Liver (tissue), 9 donors: ENCODE measurements around the gene SCN4A. TPM values are rescaled to one million over a fixed set of nuclear protein-coding genes. Genes with fewer than 3 reads are reported as not detected.

ENCODE experiments used
- DNase-seq: peaks from one replicate; pipeline ENCODE4 v3.0.0-alpha.2; 2017; ENCODE audit warnings: low spot score
- H3K27ac ChIP-seq, 2 donors: one replicate each; pipeline ENCODE4 v1.7.0; 2013; ENCODE audit warnings: inconsistent platforms in 2 of 2, low read length in 2 of 2, control low read depth in 1 of 2, low read depth in 1 of 2, mild to moderate bottlenecking in 1 of 2
- H3K27me3 ChIP-seq, 4 donors: one replicate each; pipeline versions ENCODE4 v1.6.1 to v1.7.0; 2013; ENCODE audit warnings: low read length in 3 of 4, inconsistent platforms in 1 of 4, mild to moderate bottlenecking in 1 of 4, moderate library complexity in 1 of 4; ENCODE audit not compliant: control insufficient read depth in 4 of 4, insufficient read depth in 4 of 4
- H3K36me3 ChIP-seq, 4 donors: one replicate each; pipeline versions ENCODE4 v1.6.1 to v1.7.0; 2013; ENCODE audit warnings: low read length in 3 of 4, mild to moderate bottlenecking in 3 of 4, low read depth in 1 of 4, moderate library complexity in 1 of 4; ENCODE audit not compliant: control insufficient read depth in 4 of 4, insufficient read depth in 3 of 4
- H3K4me1 ChIP-seq, 4 donors: one replicate each; pipeline versions ENCODE4 v1.6.1 to v1.7.0; 2013; ENCODE audit warnings: low read length in 3 of 4, mild to moderate bottlenecking in 3 of 4, moderate library complexity in 1 of 4; ENCODE audit not compliant: control insufficient read depth in 4 of 4, insufficient read depth in 4 of 4
- H3K4me3 ChIP-seq, 3 donors: one replicate each; pipeline versions ENCODE4 v1.6.1 to v1.7.0; 2013; ENCODE audit warnings: low read length in 3 of 3, control low read depth in 1 of 3, low read depth in 1 of 3, mild to moderate bottlenecking in 1 of 3
- H3K9ac ChIP-seq, 2 donors: one replicate each; pipeline ENCODE4 v1.7.0; 2013; ENCODE audit warnings: low read length in 2 of 2, mild to moderate bottlenecking in 2 of 2, moderate library complexity in 2 of 2, control low read depth in 1 of 2, low read depth in 1 of 2
- H3K9me3 ChIP-seq, 4 donors: one replicate each; pipeline versions ENCODE4 v1.6.1 to v1.7.0; 2013; ENCODE audit warnings: low read length in 3 of 4; ENCODE audit not compliant: control insufficient read depth in 4 of 4
- EGR1 ChIP-seq, 2 donors: IDR thresholded peaks; 2 replicates each; pipeline ENCODE4 v1.6.1; 2016 to 2018; ENCODE audit warnings: antibody characterized with exemption in 2 of 2, low read depth in 2 of 2
- FOXA1 ChIP-seq: IDR thresholded peaks from 2 replicates; pipeline ENCODE4 v1.6.1; 2016; ENCODE audit warnings: antibody characterized with exemption
- FOXA2 ChIP-seq: IDR thresholded peaks from 2 replicates; pipeline ENCODE4 v1.6.1; 2016; ENCODE audit warnings: antibody characterized with exemption
- HNF4A ChIP-seq, 2 donors: conservative IDR thresholded peaks; 2 replicates each; pipeline ENCODE4 v1.6.1; 2016; ENCODE audit warnings: antibody characterized with exemption in 2 of 2, mild to moderate bottlenecking in 2 of 2
- HNF4G ChIP-seq: IDR thresholded peaks from 2 replicates; pipeline ENCODE4 v1.6.1; 2016; ENCODE audit warnings: antibody characterized with exemption
- JUND ChIP-seq, 2 donors: IDR thresholded peaks; 2 replicates each; pipeline ENCODE4 v1.6.1; 2016; ENCODE audit warnings: antibody characterized with exemption in 2 of 2
- RAD21 ChIP-seq, 2 donors: IDR thresholded peaks; 2 replicates each; pipeline ENCODE4 v1.6.1; 2016; ENCODE audit warnings: antibody characterized with exemption in 2 of 2, mild to moderate bottlenecking in 2 of 2
- RXRA ChIP-seq, 2 donors: IDR thresholded peaks; 2 replicates each; pipeline ENCODE4 v1.6.1; 2017 to 2018; ENCODE audit warnings: antibody characterized with exemption in 2 of 2, mild to moderate bottlenecking in 1 of 2
- SP1 ChIP-seq: IDR thresholded peaks from 2 replicates; pipeline ENCODE4 v1.6.1; 2018; ENCODE audit warnings: antibody characterized with exemption, mild to moderate bottlenecking
- TAF1 ChIP-seq: conservative IDR thresholded peaks from 2 replicates; pipeline ENCODE4 v1.6.1; 2016; ENCODE audit warnings: antibody characterized with exemption, mild to moderate bottlenecking
- YY1 ChIP-seq: IDR thresholded peaks from 2 replicates; pipeline ENCODE4 v1.6.1; 2016; ENCODE audit warnings: antibody characterized with exemption, mild to moderate bottlenecking
- WGBS: extraction: QIAGEN DNeasy Blood & Tissue Kit; methylation state at CpG from one replicate; pipeline ENCODE4 v1.1.7; 2013; 5-methylcytosine and 5-hydroxymethylcytosine counted together
- polyA plus RNA-seq, 2 donors: library from polyadenylated mRNA; stranded (reverse) in 1 of 2; unstranded in 1 of 2; fragments of 200-250 nt in 1 of 2; fragments of >200 nt in 1 of 2; fragmentation: Nextera tagmentation in 1 of 2; extraction: Ambion mirVana in 1 of 2; gene quantifications; one replicate each; pipeline versions ENCODE4 v1.2.1 to v1.2.3, GENCODE V29; 2013 to 2015
- total RNA-seq, 2 donors: library from RNA; depleted of rRNA; stranded (reverse); fragments of >200 nt; gene quantifications; one replicate each; pipeline ENCODE4 v1.2.3, GENCODE V29; 2014
- TF ChIP-seq, protein P1 (sequence below): IDR thresholded peaks from 2 replicates; pipeline ENCODE4 v1.6.1; 2016; ENCODE audit warnings: antibody characterized with exemption
- TF ChIP-seq, protein P2 (sequence below): IDR thresholded peaks from 2 replicates; pipeline ENCODE4 v1.6.1; 2016; ENCODE audit warnings: antibody characterized with exemption
- TF ChIP-seq, protein P3 (sequence below): IDR thresholded peaks from 2 replicates; pipeline ENCODE4 v1.6.1; 2016; ENCODE audit warnings: antibody characterized with exemption, mild to moderate bottlenecking
- TF ChIP-seq, protein P4 (sequence below): IDR thresholded peaks from 2 replicates; pipeline ENCODE4 v1.6.1; 2016; ENCODE audit warnings: antibody characterized with exemption
- donor health status: healthy.
- donor health status: healthy.
- donor health status: healthy.
- donor health status: healthy.
- donor health status: healthy.

SCN4A gene
- total and polyA plus RNA-seq, 4 donors, result 0.04 to 1.3 (median 0.43) TPM

DNA sequence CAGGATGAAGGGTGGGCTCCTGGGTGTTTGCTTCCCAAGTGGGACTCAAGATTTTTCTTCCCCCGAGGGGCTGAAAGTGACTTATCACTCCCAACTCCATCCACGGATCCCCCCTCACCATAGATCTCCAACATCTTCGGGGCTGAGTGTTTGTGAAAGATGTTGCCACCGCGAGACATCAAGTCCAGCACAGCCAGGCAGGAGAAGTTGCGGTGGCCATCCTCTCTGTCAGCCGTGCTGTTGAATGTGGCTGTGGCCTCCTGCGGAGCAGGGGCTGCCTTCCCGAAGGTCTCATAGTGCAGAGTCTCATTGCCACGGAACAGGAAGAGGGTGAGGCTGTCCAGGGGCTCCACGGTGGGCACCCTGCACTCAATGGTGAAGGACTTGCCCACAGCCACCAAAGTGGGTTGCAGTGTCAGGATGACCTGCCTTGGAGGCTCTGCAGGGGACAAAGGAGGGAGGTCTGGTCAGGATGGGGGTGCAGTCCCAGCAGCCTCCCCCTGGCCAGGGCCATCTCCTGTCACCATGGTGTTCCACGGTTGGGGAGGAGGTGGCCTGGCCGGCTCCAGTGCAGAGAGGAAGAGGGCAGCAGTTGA, 30.9 kb upstream of the SCN4A start:
- DNase-seq, result no peak
- Histone ChIP-seq H3K27ac (no peak overlapping the region), H3K4me1 (peaks cover 0 to 5% (median 0%) of the 10 kb centered on the region in 4 donors), H3K4me3 (no peak overlapping the region), H3K9me3 (no peaks in the 10 kb centered on the region), H3K9ac (no peak overlapping the region), H3K36me3 (peaks cover 0 to 3% (median 0%) of the 10 kb centered on the region in 4 donors), H3K27me3 (peaks cover 0 to 2% (median 0%) of the 10 kb centered on the region in 4 donors)
- TF ChIP-seq HNF4G (no peak), FOXA1 (no peak), HNF4A (conservative IDR thresholded peaks at IDR 0.05) (no peak), EGR1 (IDR thresholded peaks at IDR 0.05; ENCODE audit: low read depth in 2 of 2) (no peak), JUND (IDR thresholded peaks at IDR 0.05) (no peak), RXRA (IDR thresholded peaks at IDR 0.05) (no peak), SP1 (no peak), TAF1 (no peak)
- TF ChIP-seq, protein P1, sequence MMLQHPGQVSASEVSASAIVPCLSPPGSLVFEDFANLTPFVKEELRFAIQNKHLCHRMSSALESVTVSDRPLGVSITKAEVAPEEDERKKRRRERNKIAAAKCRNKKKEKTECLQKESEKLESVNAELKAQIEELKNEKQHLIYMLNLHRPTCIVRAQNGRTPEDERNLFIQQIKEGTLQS, result no peak
- WGBS, result 88% methylated on average over 13 of the region's 13 CpGs

DNA sequence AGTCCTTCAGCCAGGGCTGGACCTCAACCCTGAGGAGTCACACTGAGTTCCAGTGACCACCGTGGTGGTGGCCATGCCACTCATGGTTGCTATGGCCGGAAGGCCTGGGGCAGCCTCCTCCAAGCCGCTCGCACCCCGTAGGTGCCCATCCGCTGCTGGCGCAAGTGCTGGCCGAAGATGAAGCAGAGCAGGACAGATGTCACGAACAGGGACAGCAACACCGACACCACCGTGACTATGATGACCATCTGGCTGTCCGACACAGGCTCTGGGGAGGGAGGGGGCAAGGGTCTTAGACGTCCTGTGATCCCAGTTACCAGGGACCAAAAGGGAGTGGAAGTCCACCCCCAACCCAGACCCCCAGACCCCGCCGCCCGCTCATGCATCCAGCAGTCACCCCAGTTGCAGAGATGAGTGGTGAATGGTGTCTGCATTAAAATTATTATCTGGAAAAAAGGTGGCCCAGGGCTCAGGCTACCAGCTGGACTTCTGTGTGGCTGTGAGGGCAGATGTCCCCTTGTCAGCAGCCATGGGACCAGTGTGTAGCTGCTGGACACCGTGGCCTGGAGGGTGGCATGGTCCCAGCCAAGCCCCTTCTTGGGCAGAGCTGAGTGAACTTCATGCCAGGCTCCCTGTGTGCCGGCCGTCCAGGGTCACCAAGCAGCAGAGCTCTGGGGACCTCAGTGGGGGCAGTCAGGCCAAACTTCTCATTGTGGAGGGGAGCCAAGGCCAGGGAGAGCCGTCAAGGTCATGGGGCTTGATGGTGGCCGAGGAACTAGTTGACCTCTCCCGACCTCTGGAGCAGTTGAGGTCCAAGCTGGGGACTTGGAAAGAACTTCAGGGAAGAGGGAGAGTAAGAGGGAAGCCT, 30.2 kb upstream of the SCN4A start:
- DNase-seq, result no peak
- Histone ChIP-seq H3K27me3 (peaks cover 0 to 2% (median 0%) of the 10 kb centered on the region in 4 donors), H3K27ac (no peak overlapping the region), H3K9ac (no peak overlapping the region), H3K36me3 (peaks cover 0 to 3% (median 0%) of the 10 kb centered on the region in 4 donors), H3K4me3 (no peak overlapping the region), H3K4me1 (peaks cover 0 to 12% (median 4%) of the 10 kb centered on the region in 4 donors), H3K9me3 (no peaks in the 10 kb centered on the region)
- TF ChIP-seq HNF4A (conservative IDR thresholded peaks at IDR 0.05), result no peak
- no peak for TF ChIP-seq RAD21 (IDR thresholded peaks at IDR 0.05)
- TF ChIP-seq JUND (IDR thresholded peaks at IDR 0.05), result no peak
- TF ChIP-seq, protein P2, sequence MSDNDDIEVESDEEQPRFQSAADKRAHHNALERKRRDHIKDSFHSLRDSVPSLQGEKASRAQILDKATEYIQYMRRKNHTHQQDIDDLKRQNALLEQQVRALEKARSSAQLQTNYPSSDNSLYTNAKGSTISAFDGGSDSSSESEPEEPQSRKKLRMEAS, result no peak
- TF ChIP-seq FOXA1, result no peak
- no peak for TF ChIP-seq FOXA2
- no peak for TF ChIP-seq SP1
- TF ChIP-seq TAF1, result no peak
- TF ChIP-seq, protein P3, sequence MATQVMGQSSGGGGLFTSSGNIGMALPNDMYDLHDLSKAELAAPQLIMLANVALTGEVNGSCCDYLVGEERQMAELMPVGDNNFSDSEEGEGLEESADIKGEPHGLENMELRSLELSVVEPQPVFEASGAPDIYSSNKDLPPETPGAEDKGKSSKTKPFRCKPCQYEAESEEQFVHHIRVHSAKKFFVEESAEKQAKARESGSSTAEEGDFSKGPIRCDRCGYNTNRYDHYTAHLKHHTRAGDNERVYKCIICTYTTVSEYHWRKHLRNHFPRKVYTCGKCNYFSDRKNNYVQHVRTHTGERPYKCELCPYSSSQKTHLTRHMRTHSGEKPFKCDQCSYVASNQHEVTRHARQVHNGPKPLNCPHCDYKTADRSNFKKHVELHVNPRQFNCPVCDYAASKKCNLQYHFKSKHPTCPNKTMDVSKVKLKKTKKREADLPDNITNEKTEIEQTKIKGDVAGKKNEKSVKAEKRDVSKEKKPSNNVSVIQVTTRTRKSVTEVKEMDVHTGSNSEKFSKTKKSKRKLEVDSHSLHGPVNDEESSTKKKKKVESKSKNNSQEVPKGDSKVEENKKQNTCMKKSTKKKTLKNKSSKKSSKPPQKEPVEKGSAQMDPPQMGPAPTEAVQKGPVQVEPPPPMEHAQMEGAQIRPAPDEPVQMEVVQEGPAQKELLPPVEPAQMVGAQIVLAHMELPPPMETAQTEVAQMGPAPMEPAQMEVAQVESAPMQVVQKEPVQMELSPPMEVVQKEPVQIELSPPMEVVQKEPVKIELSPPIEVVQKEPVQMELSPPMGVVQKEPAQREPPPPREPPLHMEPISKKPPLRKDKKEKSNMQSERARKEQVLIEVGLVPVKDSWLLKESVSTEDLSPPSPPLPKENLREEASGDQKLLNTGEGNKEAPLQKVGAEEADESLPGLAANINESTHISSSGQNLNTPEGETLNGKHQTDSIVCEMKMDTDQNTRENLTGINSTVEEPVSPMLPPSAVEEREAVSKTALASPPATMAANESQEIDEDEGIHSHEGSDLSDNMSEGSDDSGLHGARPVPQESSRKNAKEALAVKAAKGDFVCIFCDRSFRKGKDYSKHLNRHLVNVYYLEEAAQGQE, result no peak
- TF ChIP-seq HNF4G, result no peak
- TF ChIP-seq YY1, result no peak
- TF ChIP-seq, protein P4, sequence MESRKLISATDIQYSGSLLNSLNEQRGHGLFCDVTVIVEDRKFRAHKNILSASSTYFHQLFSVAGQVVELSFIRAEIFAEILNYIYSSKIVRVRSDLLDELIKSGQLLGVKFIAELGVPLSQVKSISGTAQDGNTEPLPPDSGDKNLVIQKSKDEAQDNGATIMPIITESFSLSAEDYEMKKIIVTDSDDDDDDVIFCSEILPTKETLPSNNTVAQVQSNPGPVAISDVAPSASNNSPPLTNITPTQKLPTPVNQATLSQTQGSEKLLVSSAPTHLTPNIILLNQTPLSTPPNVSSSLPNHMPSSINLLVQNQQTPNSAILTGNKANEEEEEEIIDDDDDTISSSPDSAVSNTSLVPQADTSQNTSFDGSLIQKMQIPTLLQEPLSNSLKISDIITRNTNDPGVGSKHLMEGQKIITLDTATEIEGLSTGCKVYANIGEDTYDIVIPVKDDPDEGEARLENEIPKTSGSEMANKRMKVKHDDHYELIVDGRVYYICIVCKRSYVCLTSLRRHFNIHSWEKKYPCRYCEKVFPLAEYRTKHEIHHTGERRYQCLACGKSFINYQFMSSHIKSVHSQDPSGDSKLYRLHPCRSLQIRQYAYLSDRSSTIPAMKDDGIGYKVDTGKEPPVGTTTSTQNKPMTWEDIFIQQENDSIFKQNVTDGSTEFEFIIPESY, result no peak
- WGBS, result 91% methylated on average over 22 of the region's 22 CpGs
